ENCODE data around the gene BCL2L15.

- TF ChIP-seq POLR2AphosphoS5 (IDR thresholded peaks at IDR 0.05; ENCODE audit: low read depth, low read length), result no peak
- TF ChIP-seq POLR2A (IDR thresholded peaks at IDR 0.05; ENCODE audit: low read depth, low read length), result no peak
- no peak for TF ChIP-seq TAF1 (IDR thresholded peaks at IDR 0.05; ENCODE audit: borderline replicate concordance, low read depth, low read length)
Measured at GRCh38 chr1:113935176-113935575, 47.8 kb upstream of the BCL2L15 start.
